GM12873 (cell line): ENCODE measurements around the gene USH2A.

Experiments used
- TF ChIP-seq, protein P1 (sequence below): IDR thresholded peaks from 2 replicates; pipeline ENCODE4 v1.5.1; 2012; ENCODE audit warnings: low read depth, mild to moderate bottlenecking, moderate library complexity, low read length, control low read depth; ENCODE audit not compliant: insufficient read depth; ENCODE audit errors: missing control alignments

Gene USH2A

DNA sequence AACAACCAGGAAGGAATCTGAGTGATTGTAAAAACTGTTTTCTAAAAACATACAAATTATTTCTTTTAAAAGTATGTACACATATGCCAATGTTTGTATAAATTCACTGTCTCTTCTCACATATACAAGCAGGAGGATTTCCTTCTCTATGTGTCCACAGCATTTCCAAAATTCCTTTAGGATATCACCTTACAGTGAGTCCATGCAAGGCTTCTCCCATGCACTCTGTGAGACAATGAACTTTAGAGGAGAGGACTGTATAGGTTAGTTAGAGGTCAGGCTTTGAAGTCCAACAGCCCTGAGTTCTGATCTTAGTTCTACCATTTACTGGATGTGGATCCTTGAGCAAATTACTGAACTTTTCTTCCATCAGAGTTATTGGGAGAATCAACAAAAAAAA lies 34.1 kb upstream of the USH2A start:
- TF ChIP-seq, protein P1, sequence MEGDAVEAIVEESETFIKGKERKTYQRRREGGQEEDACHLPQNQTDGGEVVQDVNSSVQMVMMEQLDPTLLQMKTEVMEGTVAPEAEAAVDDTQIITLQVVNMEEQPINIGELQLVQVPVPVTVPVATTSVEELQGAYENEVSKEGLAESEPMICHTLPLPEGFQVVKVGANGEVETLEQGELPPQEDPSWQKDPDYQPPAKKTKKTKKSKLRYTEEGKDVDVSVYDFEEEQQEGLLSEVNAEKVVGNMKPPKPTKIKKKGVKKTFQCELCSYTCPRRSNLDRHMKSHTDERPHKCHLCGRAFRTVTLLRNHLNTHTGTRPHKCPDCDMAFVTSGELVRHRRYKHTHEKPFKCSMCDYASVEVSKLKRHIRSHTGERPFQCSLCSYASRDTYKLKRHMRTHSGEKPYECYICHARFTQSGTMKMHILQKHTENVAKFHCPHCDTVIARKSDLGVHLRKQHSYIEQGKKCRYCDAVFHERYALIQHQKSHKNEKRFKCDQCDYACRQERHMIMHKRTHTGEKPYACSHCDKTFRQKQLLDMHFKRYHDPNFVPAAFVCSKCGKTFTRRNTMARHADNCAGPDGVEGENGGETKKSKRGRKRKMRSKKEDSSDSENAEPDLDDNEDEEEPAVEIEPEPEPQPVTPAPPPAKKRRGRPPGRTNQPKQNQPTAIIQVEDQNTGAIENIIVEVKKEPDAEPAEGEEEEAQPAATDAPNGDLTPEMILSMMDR = no peak

DNA sequence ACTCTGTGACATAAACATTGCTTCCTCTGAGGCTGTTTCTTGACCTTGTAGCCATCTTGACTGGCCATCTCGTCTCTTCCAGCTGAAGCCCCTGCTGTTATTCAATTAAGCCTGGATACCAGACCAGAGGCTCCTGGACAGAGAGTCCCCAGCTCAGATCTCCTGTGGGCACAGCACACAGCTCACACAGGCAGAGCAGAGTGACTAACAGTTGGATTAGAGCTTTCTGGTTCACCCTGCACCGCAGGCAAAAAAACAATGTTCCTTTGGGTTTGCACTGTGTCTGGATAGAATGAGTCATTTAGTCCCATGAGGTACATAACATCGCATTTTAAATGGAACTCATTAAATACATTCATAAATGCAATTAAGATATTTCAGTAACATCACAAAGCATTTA lies 33.4 kb upstream of the USH2A start:
- TF ChIP-seq, protein P1 = no peak

DNA sequence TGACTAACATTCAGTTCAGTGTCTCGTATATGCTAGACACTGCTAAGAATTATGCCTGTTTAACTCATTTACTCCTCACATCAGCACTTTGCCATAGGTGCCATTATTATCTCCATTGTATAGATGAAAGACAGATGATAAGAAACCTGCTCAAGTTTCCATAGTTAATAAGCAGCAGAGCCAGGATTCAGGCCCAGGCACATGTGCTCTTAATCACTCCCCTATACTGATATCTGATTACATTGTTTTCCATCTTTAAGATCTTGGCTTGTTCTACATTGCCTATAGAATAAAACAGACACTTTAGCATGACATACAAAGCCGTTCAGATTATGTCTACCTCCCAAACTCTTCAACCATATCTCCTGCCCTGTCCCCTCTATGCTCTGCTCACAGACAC lies 30.5 kb upstream of the USH2A start:
- TF ChIP-seq, protein P1 = no peak

DNA sequence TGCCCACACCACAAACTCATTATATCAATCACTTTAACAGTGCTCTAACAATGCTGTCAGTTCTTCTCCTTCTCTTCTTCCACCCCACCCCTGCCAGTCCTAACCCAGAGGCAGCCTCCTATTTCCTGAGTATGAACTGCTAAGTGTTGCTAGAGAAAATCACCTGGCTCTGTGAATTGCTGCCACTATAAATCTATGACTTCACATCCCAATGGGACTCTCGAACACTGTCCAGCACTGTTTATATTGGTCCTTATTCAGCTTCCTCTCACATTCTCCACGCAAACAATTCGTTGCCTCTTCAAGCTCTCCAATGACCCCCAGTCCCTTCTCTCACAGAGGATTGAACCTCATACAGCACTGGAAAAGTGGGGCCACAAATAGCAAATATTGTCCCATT lies 27.0 kb upstream of the USH2A start:
- TF ChIP-seq, protein P1 = no peak

DNA sequence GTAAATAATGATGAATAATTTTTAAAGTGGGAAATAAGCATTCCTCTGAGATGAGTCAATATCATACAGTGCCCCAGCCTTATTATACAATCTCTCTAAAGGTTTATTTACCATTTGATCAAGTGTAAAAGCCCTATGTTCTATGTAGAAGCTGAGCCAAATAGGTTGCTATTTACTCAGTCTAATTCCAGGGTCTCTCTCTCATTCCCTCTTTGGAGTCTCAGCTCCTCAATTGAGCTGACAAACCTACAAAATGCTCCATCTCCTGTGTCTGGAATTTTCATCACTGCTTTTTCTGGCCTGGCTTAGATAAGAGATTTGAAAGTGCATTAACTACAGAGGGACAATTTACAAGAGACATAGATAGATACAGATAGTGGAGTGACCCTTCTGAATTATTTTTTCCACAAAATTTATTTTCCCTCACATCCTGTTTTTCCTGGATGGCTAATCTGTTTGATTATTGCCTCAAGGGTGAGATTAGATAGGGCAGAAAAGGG lies 24.8 kb upstream of the USH2A start:
- TF ChIP-seq, protein P1 = no peak

DNA sequence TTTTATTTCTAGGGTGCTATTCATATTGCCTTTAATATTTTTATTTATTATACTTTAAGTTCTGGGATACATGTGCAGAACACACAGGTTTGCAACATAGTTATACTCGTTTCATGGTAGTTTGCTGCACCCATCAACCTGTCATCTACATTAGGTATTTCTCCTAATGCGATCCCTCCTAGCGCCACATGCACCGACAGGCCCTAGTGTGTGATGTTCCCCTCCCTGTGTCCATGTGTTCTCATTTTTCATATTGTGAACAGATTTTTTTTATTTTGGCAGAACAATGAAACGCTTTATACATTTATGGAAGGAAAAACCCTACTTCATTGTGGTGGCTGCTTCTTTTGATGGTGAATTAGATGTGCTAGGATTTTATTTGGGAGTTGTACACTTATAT lies 14.4 kb upstream of the USH2A start:
- TF ChIP-seq, protein P1 = no peak

DNA sequence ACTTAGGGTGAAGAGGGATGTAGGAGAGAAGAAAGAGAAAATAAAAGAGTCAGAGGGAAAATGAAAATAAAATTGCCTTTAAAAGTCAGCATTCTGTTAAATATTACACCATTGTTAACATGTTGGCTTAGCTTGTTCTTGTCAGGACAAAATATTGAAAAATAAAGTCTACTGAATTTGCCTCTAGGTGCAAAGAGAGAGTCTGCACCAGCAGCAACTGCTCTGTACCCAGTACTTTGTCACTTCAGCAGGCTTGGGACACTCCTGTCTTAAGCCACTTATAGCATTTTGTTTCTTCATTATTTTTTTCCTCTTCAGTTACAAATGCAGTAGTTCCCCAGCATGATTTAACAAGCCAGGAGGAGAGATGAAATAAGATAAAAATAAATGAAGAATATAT lies 11.0 kb upstream of the USH2A start:
- TF ChIP-seq, protein P1 = no peak
